ENCODE results near the gene CAMTA1.

Gene CAMTA1

GRCh38 chr1:7383671-7384520 lies 598.6 kb downstream of the CAMTA1 start:
- DNase-seq, result no peak

GRCh38 chr1:7384679-7385078 lies 599.4 kb downstream of the CAMTA1 start:
- no peak for DNase-seq

GRCh38 chr1:7385471-7386225 lies 600.4 kb downstream of the CAMTA1 start:
- no peak for DNase-seq

- no peak for DNase-seq
These were observed 601.2 kb downstream of the CAMTA1 start for GRCh38 chr1:7386226-7387052.

- DNase-seq, result no peak
These were observed 602.0 kb downstream of the CAMTA1 start for GRCh38 chr1:7387053-7387927.

- DNase-seq, result no peak
These were observed 602.9 kb downstream of the CAMTA1 start for GRCh38 chr1:7388141-7388487.

- DNase-seq, result no peak
These were observed 603.4 kb downstream of the CAMTA1 start for GRCh38 chr1:7388488-7389185.

GRCh38 chr1:7389201-7389905 lies 604.1 kb downstream of the CAMTA1 start:
- DNase-seq, result no peak

GRCh38 chr1:7389906-7390603 lies 604.8 kb downstream of the CAMTA1 start:
- no peak for DNase-seq

- no peak for DNase-seq
These were observed 605.3 kb downstream of the CAMTA1 start for GRCh38 chr1:7390604-7391000.

GRCh38 chr1:7393136-7393535 lies 607.9 kb downstream of the CAMTA1 start:
- DNase-seq, result no peak

GRCh38 chr1:7395251-7395650 lies 610.0 kb downstream of the CAMTA1 start:
- no peak for DNase-seq

GRCh38 chr1:7398982-7399381 lies 613.7 kb downstream of the CAMTA1 start:
- no peak for DNase-seq

- no peak for DNase-seq
These were observed 614.4 kb downstream of the CAMTA1 start for GRCh38 chr1:7399514-7400125.

- no peak for DNase-seq
These were observed 615.3 kb downstream of the CAMTA1 start for GRCh38 chr1:7400566-7400965.

- peak; percentile 98 for DNase-seq
These were observed 616.7 kb downstream of the CAMTA1 start for GRCh38 chr1:7401814-7402547.

GRCh38 chr1:7402548-7402850 lies 617.2 kb downstream of the CAMTA1 start:
- DNase-seq, result no peak

GRCh38 chr1:7403265-7404045 lies 618.2 kb downstream of the CAMTA1 start:
- DNase-seq, result peak; percentile 37
